HG02759 (cell line): ENCODE results near the gene PTPN14.

ENCODE experiments used
- ATAC-seq: cut with Tn5 transposase; IDR thresholded peaks from one replicate; pipeline ENCODE4 v1.9.1; 2021; ENCODE audit warnings: mild to moderate bottlenecking, moderate library complexity; ENCODE audit not compliant: unreplicated experiment

PTPN14 gene

DNA sequence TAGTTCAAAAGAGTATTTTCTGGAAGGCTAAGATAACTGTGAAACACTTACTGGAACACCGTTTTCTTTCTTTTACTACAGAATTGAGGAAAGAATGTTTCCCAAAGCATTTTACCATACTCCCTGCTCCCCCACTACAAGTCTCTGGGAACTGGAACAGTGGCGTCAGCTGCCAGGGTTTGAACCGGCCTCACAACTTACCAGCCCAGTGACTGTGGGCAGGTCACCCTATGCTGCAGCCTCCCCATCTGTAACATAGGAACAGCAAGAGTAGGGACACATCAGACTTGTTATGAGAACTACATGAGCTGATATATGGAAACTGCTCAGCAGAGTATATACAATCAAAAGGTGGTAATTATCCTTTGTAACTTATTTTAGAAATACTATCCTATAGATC, 91.5 kb downstream of the PTPN14 start:
- no peak for ATAC-seq

DNA sequence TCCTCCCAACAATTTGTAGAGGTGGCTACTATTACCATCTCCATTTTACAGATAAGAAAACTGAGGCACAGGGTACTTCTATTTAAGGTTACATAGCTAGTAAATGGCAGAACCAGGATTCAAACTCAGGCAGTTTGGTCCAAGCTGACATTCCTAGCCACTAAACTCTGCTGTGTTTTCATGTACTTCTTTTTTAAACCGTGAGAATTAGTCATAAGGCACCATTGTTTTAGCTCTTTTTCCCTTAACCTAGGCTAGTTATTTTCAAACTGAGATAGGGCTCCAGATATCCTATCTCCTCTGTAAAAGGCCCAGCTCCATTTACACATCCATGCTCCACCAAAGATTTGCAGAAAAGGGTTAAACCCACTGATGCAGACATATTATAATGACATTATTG, 92.9 kb downstream of the PTPN14 start:
- ATAC-seq = no peak

DNA sequence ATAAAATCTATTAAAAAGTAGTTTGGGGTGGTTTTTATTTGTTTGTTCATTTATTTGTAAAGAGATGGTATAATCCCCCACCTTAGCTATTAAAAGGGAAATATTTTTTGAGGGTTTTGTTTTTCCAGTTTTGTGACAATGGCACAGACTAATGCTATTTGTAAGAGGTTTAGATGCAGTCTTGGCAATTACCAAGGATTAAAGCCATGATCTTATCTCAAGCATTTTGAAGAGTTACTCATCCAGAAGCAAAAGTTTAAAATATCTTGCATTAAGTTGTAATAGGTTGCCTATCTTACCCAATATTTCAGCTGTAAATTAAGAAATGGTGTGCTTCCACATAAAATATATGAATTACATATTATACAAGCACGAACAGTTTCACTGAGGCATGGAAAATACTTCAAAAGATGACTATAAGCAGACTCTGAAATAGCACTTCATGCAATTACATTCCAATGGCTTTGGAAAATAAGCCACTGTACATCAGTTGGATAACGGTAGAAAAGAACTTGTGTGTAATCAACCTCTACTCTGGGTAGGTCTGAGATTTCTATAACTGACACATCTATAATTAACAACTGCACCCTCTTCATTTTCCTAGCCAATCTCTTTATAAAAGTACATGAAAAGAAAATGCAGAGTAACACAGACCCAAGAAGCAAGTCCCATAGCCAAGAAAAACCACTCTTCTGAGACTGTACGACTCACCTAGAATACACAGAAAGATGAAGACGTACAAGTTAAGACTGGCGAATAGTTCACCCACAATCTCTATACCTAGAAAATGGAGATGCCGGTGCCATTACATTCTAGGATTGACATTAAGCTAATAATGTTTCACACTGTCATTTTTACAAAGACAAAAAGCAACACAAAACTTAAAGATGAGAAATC, 95.2 kb downstream of the PTPN14 start:
- no peak for ATAC-seq

DNA sequence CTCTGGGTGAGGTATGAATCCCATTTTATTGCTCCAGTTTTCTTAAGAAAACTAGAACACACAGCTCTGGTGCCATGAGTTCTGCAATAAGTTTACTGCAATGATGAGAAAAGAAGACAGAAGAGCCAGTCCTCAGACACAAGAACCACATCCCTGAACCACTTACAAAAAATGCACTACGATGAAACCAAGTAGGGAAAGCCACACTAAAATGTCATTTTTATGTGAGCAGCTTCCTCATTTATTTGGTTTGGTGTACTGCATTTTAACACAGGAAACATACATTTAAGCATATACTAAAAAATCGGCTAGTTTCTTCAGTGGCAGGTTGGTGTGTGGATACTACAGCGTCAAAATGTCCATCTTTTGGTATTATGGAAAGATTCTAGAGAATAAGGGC, 95.9 kb downstream of the PTPN14 start:
- no peak for ATAC-seq

DNA sequence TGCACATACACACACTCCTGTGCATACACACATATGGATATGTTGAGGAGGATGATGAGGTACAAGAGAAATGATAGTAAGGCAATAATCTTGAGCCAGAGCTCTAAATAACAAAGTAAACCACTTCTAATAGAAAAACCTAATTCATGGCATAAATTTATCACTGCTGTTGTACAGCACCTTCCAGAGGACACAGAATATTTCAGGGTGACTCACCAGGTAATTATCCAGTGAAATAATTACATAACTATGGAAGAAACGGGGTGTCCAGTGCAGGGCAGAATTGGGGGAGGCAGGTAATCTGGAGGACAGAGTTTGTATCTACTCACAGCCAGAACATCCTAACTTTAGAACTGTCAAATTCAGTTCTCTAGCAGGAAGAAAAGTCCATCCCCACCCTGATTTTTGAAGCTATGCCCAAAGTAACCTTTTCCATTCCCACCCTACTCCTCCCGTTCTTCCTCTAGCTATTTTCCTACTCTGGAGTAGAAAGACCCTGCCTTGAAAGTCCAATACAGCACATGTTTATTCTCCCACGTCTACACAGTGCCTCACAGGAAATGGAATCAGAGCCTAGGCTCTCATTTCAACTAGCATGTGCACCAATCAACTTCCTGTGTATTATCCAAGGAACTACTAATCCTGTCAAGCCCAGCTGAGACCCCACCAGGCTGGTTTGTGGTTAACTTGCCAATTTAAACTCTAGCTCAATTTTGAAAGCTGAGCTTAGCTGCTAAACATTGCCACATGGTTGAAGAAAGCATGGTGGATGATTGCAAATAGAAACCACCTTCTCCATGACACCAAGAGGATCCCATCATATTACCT, 96.6 kb downstream of the PTPN14 start:
- no peak for ATAC-seq

DNA sequence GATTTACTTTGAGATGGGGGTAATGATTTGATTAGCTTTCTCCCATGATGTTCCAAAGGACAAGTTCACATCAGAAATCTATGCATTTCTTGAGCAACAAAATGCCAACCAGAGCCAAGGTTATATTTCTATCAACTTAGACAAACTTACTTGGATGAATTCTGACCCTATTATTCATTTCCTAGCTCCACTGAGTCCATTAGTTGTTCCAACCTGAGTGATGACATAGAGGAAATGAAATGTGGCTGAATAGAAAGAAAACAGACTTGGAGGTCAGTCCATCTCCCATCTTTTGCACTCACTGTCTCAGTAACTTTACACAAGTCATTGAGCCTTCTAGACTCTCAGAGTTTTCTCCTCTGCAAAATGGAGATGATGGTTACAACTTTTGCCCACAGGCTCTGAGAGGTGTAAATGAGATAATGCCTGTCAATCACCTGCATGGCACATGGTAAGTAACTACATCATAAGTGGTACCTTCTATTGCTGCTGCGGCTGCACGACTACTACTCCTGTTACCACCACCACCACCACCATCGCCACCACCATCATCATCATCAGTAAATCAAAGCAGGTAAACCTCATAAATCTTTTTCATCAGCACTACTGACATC, 98.2 kb downstream of the PTPN14 start:
- no peak for ATAC-seq

DNA sequence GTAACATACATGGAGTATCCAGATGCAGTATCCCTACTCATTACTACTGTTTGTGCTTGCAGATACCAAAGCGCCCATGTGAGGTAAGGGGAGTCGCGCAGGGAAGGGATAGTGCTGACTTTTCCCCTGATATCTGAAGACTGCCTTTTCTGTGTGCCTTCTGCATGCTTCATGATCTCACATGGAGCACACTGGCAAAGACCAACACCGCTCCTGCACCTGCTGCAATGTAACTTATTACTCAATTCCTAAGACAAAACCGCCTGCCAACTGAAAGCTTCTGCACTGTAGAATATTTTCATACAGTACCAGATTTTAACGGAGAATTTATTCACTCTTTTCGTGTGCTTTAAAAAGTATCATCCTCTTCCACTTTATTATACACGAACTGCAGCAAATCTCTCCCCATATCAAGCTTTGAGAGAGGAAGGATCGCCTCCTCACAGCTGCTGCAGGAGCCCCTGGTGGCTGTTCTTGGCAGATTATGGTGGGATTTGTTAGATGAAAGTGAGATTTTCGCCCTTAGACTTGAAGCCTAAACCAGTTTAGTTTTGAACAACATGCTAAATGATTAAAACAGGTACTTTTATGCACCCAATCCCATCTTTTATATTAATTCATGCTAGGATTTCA, 99.1 kb downstream of the PTPN14 start:
- no peak for ATAC-seq

DNA sequence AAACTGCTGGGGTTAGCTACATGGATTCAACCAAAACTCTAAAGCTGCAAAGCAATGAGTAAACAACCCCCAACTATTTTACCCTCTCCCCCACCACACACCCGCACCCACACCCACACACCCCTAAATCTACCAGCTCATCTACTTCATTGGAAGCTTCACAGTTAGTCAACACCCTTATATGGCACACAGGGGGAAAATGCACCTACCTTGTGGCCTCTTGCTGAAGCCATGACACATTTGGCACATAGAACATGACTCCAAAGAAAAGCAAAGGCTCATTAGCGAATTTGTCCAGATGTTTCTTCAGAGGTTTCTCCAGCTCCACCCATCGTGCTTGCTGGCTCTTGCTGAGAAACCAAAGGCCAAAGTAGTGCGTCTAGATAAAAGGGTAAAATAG, 99.8 kb downstream of the PTPN14 start:
- no peak for ATAC-seq

DNA sequence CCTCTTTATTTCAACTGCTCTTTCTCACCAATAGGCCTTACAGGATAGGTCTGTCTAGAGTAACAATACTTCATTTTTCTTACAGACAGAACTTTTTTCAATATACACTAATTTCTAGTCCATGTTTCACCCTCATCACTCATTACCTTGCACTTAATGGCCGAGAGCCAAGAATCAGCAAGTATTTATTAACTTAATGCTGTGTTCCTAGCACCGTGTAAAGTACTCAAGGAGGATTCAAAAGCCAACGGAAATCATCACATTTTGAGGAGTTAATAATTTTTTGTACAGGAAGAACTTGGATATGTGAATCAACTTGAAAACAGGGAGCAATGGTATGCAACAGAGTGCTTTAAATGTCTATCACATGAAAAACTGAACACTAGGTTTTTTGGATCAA, 102.0 kb downstream of the PTPN14 start:
- no peak for ATAC-seq

DNA sequence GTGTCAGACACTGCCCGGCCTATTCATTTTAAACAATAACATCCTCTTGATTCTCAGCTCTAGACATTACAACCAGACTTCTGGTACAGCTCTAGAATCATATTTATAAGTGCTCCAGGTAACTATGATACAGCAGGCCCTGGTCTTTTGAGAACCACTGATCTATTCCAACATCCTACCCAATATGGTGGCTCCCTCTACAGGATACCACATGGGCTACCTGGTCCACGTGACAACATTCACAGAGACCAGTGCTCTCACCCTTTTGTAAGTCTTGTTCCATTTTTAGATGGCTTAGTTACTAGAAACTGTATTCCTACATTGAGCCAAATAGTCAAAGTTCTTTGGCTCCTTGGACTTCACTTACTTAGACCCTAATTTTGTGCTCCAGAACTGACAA, 102.9 kb downstream of the PTPN14 start:
- no peak for ATAC-seq

DNA sequence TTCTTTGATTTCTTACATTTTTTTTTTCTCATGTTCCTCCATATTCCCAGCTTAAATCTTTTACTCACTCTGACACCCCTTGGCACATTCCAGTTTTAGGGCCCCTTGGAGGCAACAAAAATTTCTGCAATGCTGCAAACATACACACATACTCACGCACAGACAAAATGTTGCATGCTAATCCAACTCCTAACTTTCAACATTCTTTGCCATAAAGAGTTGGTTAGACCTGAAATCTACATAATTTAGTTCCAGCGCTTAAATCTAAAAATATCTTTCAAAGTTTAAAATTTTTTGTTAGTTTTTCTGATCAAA, 103.9 kb downstream of the PTPN14 start:
- no peak for ATAC-seq

DNA sequence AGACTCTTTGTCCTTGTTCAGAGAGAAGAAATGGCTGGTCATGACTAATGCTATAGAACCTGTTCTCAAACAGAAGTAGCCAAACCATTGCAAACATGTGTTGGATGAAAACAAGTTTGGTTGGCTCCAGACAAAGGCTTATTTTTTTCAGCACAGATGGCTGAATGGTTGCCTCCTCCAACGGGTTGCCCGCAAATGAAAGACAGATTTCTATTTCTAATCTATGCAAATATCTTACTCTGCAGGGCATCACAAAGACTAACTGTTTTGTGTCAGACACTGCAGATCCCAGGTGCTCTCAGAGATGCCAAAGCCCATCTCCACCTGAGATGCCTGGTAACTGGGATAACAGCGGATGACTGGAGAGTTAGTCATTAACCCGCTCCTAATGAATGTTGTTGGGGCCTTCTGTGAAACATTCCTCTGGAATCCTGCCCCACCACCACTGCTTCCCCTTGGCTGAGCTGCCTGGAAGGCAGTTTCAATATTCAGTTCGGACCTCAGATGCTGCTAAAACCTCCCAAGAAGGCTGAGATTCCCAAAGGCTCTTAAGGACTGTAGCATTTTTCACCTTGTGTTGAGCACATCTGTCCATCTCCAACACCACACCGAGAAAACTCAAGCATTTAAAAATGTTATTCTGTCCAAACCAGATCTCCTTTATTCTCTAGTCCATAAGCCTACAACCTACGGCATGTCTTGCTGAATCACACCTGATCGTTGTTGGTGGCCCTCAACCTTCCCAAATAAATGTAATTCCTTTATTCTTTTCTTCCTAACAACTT, 104.4 kb downstream of the PTPN14 start:
- ATAC-seq = peak; percentile 69

DNA sequence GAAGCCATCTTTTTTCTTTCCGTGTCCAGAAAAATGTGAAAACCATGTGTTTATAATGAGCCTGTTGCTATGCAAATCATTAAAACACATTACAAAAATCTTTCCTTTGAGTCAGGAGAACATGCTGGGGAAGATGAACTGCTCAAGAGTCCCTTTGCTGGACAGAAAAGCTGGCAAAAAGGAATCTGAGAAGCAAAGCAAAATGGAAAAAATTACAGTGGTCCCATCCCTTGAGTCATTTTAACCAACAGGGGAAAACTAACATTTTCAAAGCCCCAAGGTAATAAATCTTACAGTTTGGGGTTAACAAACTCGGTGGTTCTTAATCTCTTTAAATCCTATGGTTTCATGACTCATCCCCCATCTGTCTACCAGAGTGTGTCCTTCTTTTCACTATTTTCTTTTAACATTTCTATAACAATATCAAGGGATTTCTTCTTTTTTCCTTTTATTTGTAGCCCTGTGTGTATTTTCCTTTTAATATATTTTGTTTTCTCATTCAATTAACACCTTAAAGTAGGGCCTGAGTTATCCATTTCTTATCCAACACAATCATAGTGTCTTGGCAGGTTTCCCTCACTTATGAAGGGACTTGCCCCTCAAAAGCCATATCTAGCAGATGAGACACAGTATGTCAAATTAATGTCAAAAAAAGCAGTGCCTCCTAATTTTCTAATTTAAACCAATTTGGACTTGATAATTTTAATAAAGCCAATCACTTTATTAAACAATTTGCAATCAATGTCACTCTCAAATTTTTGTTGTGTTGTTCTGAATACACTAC, 105.4 kb downstream of the PTPN14 start:
- no peak for ATAC-seq

DNA sequence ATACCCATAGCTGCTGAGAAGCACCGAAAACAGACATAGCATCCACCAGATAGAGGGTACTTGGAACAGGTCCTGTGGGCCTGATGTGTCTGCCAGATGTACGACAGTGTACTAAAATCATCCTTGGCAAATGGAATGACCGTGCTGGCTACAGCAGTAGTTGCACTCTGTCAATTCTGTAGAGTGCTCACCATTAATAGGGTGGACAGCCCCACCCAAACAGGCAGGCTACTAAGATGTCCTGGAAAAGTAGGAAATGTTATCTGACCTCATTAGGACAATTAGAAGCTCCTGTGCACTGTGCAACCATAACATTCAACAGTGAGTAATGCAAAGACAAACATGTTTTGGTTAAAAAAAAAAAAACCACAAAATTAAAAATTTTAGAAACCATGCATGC, 106.2 kb downstream of the PTPN14 start:
- ATAC-seq = no peak

DNA sequence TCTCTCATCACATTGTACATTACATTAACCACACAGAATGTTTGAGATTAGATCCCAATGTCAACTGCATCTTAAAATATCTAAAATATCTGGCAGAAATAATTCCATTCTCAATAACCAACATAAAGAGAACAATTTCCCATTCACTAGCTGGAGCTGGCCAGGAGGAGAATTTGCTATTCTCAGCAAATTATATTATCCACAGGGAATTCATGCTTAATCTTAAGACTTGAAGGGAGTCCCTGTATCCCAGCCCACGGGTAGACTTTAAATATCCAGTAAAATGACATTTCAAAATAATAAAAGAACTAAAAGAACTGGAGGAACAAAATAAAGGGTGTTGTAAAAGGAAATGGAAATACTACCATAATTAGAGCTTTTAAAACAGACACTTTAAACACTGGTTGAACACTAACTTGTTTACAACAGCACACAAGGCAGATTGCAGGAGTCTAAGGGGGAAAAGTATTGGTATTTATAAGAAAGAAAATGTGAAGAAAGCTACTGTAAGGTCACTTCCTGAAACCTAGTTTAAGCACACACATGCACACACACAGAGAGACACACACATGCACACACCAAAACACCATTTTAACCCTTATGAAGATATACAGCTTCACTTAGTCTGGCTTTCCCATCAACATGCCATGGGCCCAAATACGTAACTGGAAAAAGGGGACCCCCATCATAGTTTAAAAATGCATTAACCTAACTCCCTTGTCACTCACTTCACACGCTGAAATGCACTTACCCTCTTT, 107.0 kb downstream of the PTPN14 start:
- ATAC-seq = no peak

DNA sequence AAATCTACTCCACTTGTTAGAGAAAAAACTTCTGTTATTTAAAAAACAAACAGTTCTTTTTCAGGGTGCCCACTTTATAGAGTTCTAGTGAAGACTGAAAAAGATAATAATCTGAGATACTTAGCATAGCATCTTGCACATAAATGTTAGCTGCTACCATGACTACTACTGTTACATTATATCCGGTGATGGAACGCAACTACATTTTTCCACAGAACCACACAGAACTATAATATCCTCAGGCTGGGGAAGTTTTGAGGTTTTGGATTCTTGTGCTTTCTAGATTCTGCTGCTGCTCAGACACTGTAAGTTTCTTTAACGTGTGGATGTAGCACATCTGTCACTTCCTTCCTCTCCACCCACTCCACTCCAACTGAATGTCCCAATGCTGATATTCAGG, 110.3 kb downstream of the PTPN14 start:
- no peak for ATAC-seq

DNA sequence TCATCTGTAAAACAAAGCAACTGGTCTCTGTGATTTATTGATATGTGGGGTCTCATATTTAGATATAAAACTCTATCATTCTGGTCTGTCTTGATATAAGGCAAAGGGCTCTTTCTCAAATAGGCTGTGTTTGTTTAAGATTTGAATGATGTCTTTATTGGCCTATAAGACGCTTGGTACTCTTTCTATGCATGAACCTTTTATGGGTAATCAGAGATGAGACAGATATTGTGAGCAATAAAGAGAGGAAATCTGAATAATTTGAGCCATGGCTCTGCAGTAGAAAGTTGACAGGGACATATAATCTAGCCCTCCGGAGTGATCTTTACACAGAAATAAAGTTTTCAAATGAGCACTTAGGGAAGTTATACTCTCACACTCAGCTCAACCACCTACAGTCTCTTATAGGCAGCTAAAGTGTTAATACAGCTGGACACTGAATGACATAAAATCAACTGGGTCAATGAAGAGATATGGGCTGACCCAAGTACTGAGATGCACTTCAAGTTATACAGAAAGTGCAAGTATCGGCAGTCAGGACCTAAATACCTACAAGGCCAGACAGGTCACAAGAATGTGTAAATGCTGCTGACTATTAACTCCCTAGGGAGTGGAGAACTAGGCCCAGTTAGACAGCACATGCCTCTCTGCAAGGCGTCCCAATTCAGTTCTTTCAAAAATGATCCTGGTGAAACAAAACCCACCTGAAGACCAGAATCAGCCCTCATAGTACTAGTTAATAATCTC, 111.0 kb downstream of the PTPN14 start:
- ATAC-seq = no peak

DNA sequence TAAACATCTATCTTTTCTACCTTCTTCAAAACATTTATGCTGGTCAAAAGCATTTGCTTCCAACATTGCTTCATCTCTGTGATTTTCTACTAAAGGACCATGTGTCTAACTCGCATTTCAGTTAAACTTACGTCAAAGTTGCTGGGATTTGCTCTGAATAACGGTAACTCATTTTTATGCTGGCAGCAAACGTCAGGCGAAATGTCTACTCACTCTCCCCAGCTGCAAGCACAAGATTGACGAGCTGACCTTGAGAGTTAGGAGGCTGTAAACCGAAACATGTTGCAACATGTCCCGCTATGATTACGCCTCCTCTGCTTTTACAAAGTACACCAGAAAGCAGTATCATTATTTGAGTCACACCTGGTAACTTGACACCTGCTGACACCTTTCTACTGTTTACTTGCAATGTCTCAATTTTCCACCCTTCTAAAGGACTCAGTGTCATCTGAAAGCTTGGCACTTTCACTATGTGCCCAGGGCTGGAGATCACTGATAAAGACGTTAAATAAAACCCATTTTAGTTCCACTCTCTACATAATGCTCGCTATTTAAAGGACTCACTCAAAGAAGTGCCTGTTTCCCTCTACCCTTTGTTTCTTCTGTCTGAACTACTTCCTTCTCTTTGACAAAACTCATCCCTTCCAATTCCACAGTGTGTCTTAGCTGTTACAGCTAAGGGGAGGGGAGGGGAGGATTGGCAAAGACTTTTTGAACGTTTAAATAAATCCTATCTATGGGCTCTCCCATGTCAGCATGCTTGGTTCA, 111.9 kb downstream of the PTPN14 start:
- ATAC-seq = peak; percentile 83
